HG02678 (cell line): ENCODE measurements around the gene PLSCR4.
"Not testable (repeated sequence)": the region's sequence is repeated elsewhere in the genome, so short reads cannot be mapped to it uniquely, and the experiment has no call there.

ENCODE experiments used
- ATAC-seq: cut with Tn5 transposase; IDR thresholded peaks from one replicate; pipeline ENCODE4 v1.9.1; 2021; ENCODE audit warnings: mild to moderate bottlenecking, moderate library complexity; ENCODE audit not compliant: unreplicated experiment

Gene PLSCR4, protein sequence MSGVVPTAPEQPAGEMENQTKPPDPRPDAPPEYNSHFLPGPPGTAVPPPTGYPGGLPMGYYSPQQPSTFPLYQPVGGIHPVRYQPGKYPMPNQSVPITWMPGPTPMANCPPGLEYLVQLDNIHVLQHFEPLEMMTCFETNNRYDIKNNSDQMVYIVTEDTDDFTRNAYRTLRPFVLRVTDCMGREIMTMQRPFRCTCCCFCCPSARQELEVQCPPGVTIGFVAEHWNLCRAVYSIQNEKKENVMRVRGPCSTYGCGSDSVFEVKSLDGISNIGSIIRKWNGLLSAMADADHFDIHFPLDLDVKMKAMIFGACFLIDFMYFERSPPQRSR

GRCh38 chr3:146250449-146251382, at the start of gene PLSCR4:
PLSCR4 (minus strand) TSS chr3:146251105; CDS start chr3:146222071, 29,034 bp downstream.
- ATAC-seq, result peak; percentile 58

- ATAC-seq, result not testable (repeated sequence)
Observed at GRCh38 chr3:146293401-146293800, 42.5 kb upstream of the PLSCR4 start.

DNA sequence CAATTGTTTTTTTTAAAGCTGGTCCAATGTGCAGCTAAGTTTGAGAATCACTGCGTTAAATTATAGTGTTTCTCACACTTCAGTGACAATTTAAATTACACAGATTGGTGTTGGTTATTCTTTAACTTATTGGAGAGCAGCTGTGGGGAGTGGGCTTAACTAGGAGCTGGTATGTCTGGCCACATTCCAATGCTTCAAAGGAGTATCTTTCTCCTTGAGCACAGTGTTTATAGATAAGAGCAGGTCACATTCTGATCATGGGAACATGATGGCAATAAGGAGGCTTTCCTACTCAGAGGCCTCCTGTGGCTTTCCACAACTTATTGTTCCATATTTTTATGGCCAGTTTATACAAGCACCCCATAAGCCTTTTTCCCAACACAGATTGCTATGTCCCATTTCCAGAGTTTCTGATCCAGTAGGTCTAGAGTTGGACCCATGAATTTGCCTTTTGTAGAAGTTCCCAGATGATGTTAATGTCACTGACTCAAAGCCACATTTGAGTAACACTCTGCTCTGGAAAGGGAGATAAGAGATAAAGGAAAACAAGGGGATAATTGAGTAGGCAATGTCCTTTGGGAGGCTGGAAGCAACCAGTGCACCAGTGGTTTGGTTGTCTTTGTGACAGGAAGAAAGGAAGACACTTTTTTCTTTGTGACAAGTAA, 33.0 kb upstream of the PLSCR4 start:
- ATAC-seq, result no peak

GRCh38 chr3:146280864-146281263, 30.0 kb upstream of the PLSCR4 start:
- no peak for ATAC-seq

DNA sequence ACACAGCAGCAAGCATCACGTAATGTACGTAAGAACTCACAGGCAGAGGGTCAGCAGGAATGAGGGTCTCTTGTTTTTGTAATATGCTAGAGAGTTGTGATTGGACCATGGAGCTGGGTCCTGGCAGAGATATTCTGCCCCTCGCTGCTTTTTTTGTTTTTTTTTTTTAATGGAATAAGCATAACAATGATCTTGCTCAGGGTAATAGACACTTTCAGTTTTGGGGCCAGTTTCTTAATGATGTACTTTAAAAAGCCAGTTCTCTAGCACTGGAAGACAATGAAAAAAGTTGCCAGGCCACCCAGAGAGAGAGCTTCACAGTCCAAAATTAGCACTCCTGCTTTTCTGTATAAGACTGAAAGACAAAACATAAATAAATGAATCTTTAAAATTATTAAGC, 29.0 kb upstream of the PLSCR4 start:
- no peak for ATAC-seq

DNA sequence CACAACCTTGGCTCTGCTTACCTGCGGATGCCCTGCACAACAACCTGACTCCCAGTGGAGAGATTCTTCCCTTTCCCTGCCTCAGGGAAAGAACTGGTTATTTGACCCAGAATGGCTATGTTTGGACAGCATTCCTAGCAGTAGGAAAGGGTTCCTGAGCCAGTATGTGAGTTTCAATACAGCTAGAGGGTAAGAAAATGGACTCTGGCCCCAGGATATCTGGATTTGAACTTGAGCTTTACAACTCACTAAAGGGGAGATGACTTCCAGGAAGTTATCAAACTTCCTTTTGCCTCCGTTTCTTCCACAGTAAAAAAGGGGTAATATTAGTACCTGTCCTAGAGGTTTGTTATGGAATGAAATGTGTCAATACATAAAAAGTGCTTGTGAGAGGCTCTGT, 28.1 kb upstream of the PLSCR4 start:
- no peak for ATAC-seq

DNA sequence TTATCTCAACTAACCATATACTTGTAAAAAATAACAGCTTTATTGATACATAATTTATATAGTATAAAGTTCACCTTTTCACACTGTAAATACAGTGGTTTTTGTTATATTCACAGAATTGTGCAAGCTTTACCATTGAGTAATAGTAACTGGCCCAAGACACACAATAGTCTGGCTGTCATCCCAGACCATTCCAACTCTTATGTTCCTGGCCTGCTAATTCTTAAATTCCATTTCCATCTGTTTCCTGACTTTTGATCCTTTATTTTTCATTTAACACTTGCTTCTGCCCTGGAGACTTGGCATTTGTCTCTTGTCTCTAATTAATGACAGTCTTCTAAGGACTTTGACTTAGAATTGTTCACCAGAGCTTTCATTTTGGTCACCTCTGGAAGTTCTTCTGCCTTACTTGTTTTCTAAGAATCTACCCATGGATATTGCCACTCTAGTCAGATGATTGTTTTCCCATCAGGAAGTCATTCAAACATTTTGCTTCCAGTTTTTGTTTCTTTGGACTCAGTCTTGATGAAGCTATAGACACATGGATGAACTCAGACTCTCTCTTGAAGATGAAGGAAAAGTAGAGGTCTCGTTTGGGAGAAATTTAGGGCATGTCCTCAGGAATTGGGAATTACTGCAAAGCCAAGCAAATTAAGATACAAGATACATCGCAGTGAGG, 27.2 kb upstream of the PLSCR4 start:
- ATAC-seq, result no peak

GRCh38 chr3:146275476-146275875, 24.6 kb upstream of the PLSCR4 start:
- ATAC-seq, result no peak

DNA sequence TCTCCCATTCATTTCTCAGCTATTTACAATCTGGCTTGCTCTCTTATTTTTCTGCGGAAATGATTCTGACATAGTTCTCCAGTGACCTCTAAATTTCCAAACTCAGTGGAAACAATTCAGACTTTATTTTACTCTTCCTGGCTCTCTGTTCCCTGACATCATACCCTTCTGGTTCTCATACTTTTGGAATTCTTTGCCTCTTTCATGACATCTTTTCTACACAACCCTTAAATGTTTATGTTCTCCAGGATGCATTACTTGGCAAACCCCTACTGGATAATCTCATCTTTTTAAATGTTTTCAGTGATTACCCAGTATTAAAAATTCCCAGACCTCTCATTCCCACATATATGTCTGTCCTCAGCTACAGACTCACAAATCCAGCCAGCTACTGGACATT, 23.9 kb upstream of the PLSCR4 start:
- ATAC-seq, result no peak

DNA sequence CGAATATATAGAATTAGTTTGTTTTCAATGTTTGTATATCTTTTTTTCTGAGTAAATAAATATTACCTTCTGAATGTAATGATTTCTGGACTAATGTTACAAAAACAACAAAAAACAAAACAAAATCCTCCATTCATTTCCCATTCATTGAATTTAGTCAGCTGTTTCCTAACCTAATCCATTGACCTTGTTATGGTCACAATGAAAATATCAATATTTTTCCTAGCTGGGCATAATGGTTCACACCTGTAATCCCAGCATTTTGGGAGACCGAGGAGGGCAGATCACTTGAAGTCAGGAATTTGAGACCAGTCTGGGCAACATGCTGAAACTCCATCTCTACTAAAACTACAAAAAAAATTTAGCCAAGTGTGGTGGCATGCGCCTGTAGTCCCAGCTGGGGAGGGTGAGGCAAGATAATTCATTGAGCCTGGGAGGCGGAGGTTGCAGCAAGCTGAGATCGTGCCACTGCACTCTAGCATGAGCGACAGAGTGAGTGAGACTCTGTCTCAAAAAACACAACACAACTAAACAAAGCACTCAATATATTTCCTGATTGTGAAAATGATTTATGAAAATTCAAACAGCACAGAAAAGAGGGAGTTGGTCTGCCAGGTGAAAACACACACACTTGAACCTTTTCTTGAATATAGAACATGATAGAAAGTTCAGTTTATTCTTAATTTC, 23.0 kb upstream of the PLSCR4 start:
- no peak for ATAC-seq

DNA sequence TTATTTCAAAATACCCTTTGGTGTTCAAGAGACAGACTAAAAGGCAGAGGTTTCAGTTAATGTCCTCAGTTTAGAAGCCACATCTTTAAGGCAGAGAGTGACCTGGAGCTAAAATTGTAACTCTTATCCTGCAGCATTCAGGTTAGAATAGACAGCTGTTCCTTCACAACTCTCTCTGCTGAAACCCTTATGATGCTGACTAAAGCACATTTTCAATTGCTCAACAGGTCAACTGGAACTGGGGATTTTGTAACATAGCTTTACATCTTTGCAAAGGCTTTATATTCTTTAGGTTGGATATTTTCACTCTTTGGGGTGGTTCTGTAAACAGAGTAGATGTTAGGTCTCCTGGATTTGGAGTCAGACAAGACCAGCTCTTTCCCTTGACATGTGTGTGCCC, 20.3 kb upstream of the PLSCR4 start:
- no peak for ATAC-seq

DNA sequence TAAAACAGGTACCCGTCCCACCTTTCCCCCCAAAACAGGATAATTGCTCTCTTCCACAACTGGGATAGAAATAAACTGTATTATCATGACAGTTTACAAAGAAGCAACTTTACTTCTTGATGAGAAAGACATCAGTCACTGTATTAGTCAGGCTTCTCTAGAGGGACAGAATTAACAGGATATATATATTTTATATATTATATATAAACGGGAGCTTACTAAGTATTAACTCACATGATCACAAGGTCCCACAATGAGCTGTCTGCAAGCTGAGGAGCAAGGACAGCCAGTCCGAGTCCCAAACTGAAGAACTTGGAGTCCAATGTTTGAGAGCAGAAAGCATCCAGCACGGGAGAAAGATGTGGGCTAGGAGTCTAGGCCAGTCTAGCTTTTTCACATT, 18.4 kb upstream of the PLSCR4 start:
- ATAC-seq, result no peak

- no peak for ATAC-seq
Observed at GRCh38 chr3:146268535-146269219, 17.8 kb upstream of the PLSCR4 start.

DNA sequence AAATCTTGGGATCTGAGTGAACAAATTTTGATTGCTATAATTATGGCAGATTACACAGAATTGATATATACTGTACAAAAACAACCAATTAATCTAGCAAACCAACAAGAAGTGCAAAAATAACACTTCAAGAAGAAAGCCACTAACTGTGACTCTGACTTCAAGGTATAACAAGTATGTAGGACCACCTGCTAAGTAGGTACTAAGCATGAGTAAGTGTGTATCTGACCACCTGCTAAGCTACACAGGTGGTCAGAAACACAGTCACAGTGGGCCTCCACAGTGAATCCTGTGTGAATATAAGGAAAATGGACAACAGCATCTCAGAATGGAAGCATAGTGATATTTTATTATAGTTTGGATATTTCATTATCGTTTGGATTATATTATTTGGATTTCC, 14.8 kb upstream of the PLSCR4 start:
- no peak for ATAC-seq

- ATAC-seq, result no peak
Observed at GRCh38 chr3:146262371-146263110, 11.6 kb upstream of the PLSCR4 start.

- no peak for ATAC-seq
Observed at GRCh38 chr3:146259880-146260589, 9.1 kb upstream of the PLSCR4 start.

GRCh38 chr3:146256851-146257486, 6.1 kb upstream of the PLSCR4 start:
- ATAC-seq, result no peak

DNA sequence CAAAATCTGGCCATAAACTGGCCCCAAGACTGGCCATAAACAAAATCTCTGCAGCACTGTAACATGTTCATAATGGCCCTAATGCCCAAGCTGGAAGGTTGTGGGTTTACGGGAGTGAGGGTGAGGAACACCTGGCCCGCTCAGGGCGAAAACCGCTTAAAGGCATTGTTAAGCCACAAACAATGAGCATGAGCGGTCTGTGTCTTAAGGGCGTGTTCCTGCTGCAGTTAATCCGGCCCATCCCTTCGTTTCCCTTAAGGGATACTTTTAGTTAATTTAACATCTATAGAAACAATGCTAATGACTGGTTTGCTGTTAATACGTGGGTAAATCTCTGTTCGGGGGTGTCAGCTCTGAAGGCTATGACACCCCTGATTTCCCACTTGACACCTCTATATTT, 1.5 kb upstream of the PLSCR4 start:
- not testable (repeated sequence) for ATAC-seq
